HCT116 (cell line): ENCODE measurements around the gene NDN. TPM values are rescaled to one million over a fixed set of nuclear protein-coding genes. Genes with fewer than 3 reads are reported as not detected.

ENCODE experiments used
- ATAC-seq: fragments of 200-7000 bp; cut with Tn5 transposase; 2 replicates; pipeline ENCODE4 v1.9.1; 2020; ENCODE audit warnings: mild to moderate bottlenecking, moderate library complexity
- BruUV-seq: library from RNA; stranded (reverse); fragments of 400-500 nt; replicated peaks from 2 replicates; lab custom pipeline; 2021; lab: Mats Ljungman, UMichigan
- CTCF ChIA-PET: fragments of 300-600 bp; sonication (Branson Sonifier 250); formaldehyde crosslinking; loops from one replicate; lab custom pipeline; 2021; ENCODE audit warnings: antibody characterized with exemption; lab: Charles Lee
- POLR2A ChIA-PET: fragments of 300-600, 350-600 bp; sonication (Branson Sonifier 250); formaldehyde crosslinking; loops from one replicate; lab custom pipeline; 2021; ENCODE audit warnings: antibody characterized with exemption; lab: Charles Lee
- RAD21 ChIA-PET, 2 experiments: fragments of 300-600 bp; sonication (Branson Sonifier 250); formaldehyde crosslinking; loops; one replicate each; lab custom pipeline; 2023; ENCODE audit warnings: low total read pairs in 2 of 2; ENCODE audit not compliant: uncharacterized antibody in 2 of 2, unreplicated experiment in 2 of 2, low non-redundant PET in 1 of 2; lab: Charles Lee
- DNase-seq: peaks from one replicate; pipeline ENCODE4 v3.0.0-alpha.2; 2010; ENCODE audit warnings: low read depth, low spot score
- H2AFZ ChIP-seq: fragments of 200-600 bp; shearing (Covaris generic), sonication (generic); 2 replicates; pipeline ENCODE4 v1.6.1; 2017; ENCODE audit warnings: low read depth, mixed run types, mixed read lengths, antibody characterized with exemption, low read length; ENCODE audit not compliant: poor library complexity, severe bottlenecking
- H3K27ac ChIP-seq: 2 replicates; pipeline ENCODE4 v1.5.1; 2012; ENCODE audit warnings: low read depth, low read length
- H3K27me3 ChIP-seq: fragments of 200-600 bp; sonication (generic); 2 replicates; pipeline ENCODE4 v1.6.1; 2016; ENCODE audit warnings: mixed run types, low read length, mixed read lengths; ENCODE audit not compliant: insufficient read depth
- H3K36me3 ChIP-seq, 2 experiments: fragments of 200-500 bp in 1 of 2; fragments of 200-600 bp in 1 of 2; sonication (Bioruptor generic) in 1 of 2; sonication (generic) in 1 of 2; 2 replicates each; pipeline versions ENCODE4 v1.5.1 to v1.6.1; 2014 to 2016; ENCODE audit warnings: low read length in 2 of 2, inconsistent platforms in 1 of 2, mixed read lengths in 1 of 2, mixed run types in 1 of 2; ENCODE audit not compliant: insufficient read depth in 2 of 2, control insufficient read depth in 1 of 2
- H3K4me1 ChIP-seq, 2 experiments: fragments of 200-600 bp in 1 of 2; sonication (generic) in 1 of 2; 2 replicates each; pipeline versions ENCODE4 v1.5.1 to v1.6.1; 2012 to 2017; ENCODE audit warnings: low read length in 2 of 2, inconsistent platforms in 1 of 2, mild to moderate bottlenecking in 1 of 2, mixed read lengths in 1 of 2, mixed run types in 1 of 2, moderate library complexity in 1 of 2; ENCODE audit not compliant: insufficient read depth in 2 of 2, control insufficient read depth in 1 of 2
- H3K4me2 ChIP-seq: fragments of 200-600 bp; sonication (generic); 2 replicates; pipeline ENCODE4 v1.6.1; 2017; ENCODE audit warnings: mixed run types, low read length, mixed read lengths
- H3K4me3 ChIP-seq, 2 experiments: fragments of 200-600 bp in 1 of 2; sonication (generic) in 1 of 2; replicated peaks in 1 of 2; 2 replicates each; pipeline ENCODE4 v1.5.1; 2011 to 2016; ENCODE audit warnings: low read length in 2 of 2, control low read depth in 1 of 2, low read depth in 1 of 2, mild to moderate bottlenecking in 1 of 2, mixed read lengths in 1 of 2, mixed run types in 1 of 2
- H3K79me2 ChIP-seq: fragments of 200-600 bp; sonication (generic); 2 replicates; pipeline ENCODE4 v1.6.1; 2017; ENCODE audit warnings: mild to moderate bottlenecking, mixed run types, low read length, moderate library complexity, mixed read lengths; ENCODE audit not compliant: insufficient read depth
- H3K9ac ChIP-seq: fragments of 200-600 bp; sonication (generic); 2 replicates; pipeline ENCODE4 v1.6.1; 2016; ENCODE audit warnings: low read length, mixed read lengths
- H3K9me2 ChIP-seq: fragments of 200-600 bp; sonication (generic), shearing (Covaris generic); 2 replicates; pipeline ENCODE4 v1.6.1; 2017; ENCODE audit warnings: mixed run types, mild to moderate bottlenecking, moderate library complexity; ENCODE audit not compliant: insufficient read depth
- H3K9me3 ChIP-seq, 2 experiments: fragments of 200-500 bp in 1 of 2; fragments of 200-600 bp in 1 of 2; sonication (Bioruptor generic) in 1 of 2; sonication (generic) in 1 of 2; 2 replicates each; pipeline ENCODE4 v1.6.1; 2014 to 2017; ENCODE audit warnings: low read length in 2 of 2, mixed read lengths in 2 of 2, inconsistent platforms in 1 of 2, low read depth in 1 of 2, mild to moderate bottlenecking in 1 of 2, mixed run types in 1 of 2, moderate library complexity in 1 of 2; ENCODE audit not compliant: control insufficient read depth in 1 of 2, insufficient read depth in 1 of 2
- H4K20me1 ChIP-seq: fragments of 200-600 bp; sonication (generic), shearing (Covaris generic); 2 replicates; pipeline ENCODE4 v1.6.1; 2017; ENCODE audit warnings: mixed run types, mild to moderate bottlenecking, moderate library complexity; ENCODE audit not compliant: insufficient read depth
- ATF3 ChIP-seq: IDR thresholded peaks from 2 replicates; pipeline ENCODE4 v1.6.1; 2012
- CBX3 ChIP-seq: IDR thresholded peaks from 2 replicates; pipeline ENCODE4 v1.6.1; 2012; ENCODE audit warnings: low read depth
- EZH2 ChIP-seq: fragments of 200-600 bp; sonication (generic); IDR thresholded peaks from 2 replicates; pipeline ENCODE4 v1.6.1; 2017; ENCODE audit warnings: antibody characterized with exemption, mixed run types
- FOSL1 ChIP-seq: IDR thresholded peaks from 2 replicates; pipeline ENCODE4 v1.6.1; 2012; ENCODE audit warnings: low read depth
- JUND ChIP-seq: IDR thresholded peaks from 2 replicates; pipeline ENCODE4 v1.6.1; 2012
- MAX ChIP-seq: IDR thresholded peaks from 2 replicates; pipeline ENCODE4 v1.6.1; 2012
- POLR2AphosphoS5 ChIP-seq: IDR thresholded peaks from 2 replicates; pipeline ENCODE4 v1.6.1; 2011; ENCODE audit warnings: mild to moderate bottlenecking, low read depth, low read length, moderate library complexity
- SP1 ChIP-seq: IDR thresholded peaks from 2 replicates; pipeline ENCODE4 v1.6.1; 2012; ENCODE audit warnings: low read depth
- ZBTB33 ChIP-seq: IDR thresholded peaks from 2 replicates; pipeline ENCODE4 v1.6.1; 2011; ENCODE audit warnings: mild to moderate bottlenecking, low read length, moderate library complexity; ENCODE audit not compliant: insufficient replicate concordance; ENCODE audit errors: extremely low read depth
- ZFX ChIP-seq: fragments of 450-650 bp; IDR thresholded peaks from 2 replicates; pipeline ENCODE4 v1.6.1; 2017
- intact Hi-C: fragments of 100-400 bp; cut with micrococcal nuclease; formaldehyde crosslinking; loops from 2 replicates; pipeline ENCODE4 v1.10.0; 2022
- total RNA-seq: library from RNA; stranded (reverse); gene quantifications from one replicate; pipeline ENCODE4 v1.2.1, GENCODE V29; 2021; ENCODE audit not compliant: unreplicated experiment

Gene NDN
- total RNA-seq, 1 experiment from 2014 or later, result not detected

- Histone ChIP-seq H2AFZ (no peak overlapping the region), H3K4me2 (no peak overlapping the region), H3K27me3 (no peaks in the 10 kb centered on the region), H3K27ac (no peak overlapping the region), H3K4me3 (no peak overlapping the region), H3K4me1 (no peaks in the 10 kb centered on the region), H3K9ac (no peak overlapping the region), H3K79me2 (no peaks in the 10 kb centered on the region), H3K9me3 (peaks cover 0 to 29% of the 10 kb centered on the region in 2 experiments; a peak in 2 of 4 replicates), H3K36me3 (no peaks in the 10 kb centered on the region), H4K20me1 (no peaks in the 10 kb centered on the region), H3K9me2 (no peaks in the 10 kb centered on the region)
- TF ChIP-seq EZH2 (no peak), JUND (no peak), MAX (no peak), FOSL1 (no peak), POLR2AphosphoS5 (no peak), ZBTB33 (no peak), ATF3 (no peak), ZFX (no peak), CBX3 (no peak), SP1 (no peak)
- BruUV-seq, result no TSS peak
- ChIA-PET CTCF (no interaction called here), RAD21 (no interaction called here), POLR2A (no interaction called here)
- DNase-seq, result no peak
- intact Hi-C loops, result no loop called here
- no peak for ATAC-seq
These were observed 501 bp downstream of the NDN start for GRCh38 chr15:23686466-23687142.
